GM23338 (cell line): ENCODE results near the gene SERPINB13. TPM values are rescaled to one million over a fixed set of nuclear protein-coding genes. Genes with fewer than 3 reads are reported as not detected.

Experiments used
- ATAC-seq: fragments of 200-7000 bp; cut with Tn5 transposase; 3 replicates; pipeline ENCODE4 v1.9.1; 2020
- DNase-seq: peaks from one replicate; pipeline ENCODE4 v3.0.0-alpha.2; 2015; ENCODE audit warnings: low spot score
- H2AFZ ChIP-seq: fragments of 200-600 bp; sonication (generic); 2 replicates; pipeline ENCODE4 v1.8.0; 2016; ENCODE audit warnings: antibody characterized with exemption, mild to moderate bottlenecking, moderate library complexity
- H3F3A ChIP-seq: fragments of 200-600 bp; sonication (generic); replicated peaks from 2 replicates; pipeline ENCODE4 v1.8.0; 2017; ENCODE audit warnings: antibody characterized with exemption, mixed run types, low read depth
- H3K27ac ChIP-seq: fragments of 200-600 bp; sonication (generic); 2 replicates; pipeline ENCODE4 v1.6.1; 2016; ENCODE audit warnings: low read depth
- H3K27me3 ChIP-seq: fragments of 200-600 bp; sonication (generic); 2 replicates; pipeline ENCODE4 v1.8.0; 2016; ENCODE audit warnings: mild to moderate bottlenecking, mixed run types, moderate library complexity; ENCODE audit not compliant: insufficient read depth
- H3K36me3 ChIP-seq: fragments of 200-600 bp; sonication (generic); 2 replicates; pipeline ENCODE4 v1.8.0; 2016; ENCODE audit warnings: mild to moderate bottlenecking; ENCODE audit not compliant: insufficient read depth
- H3K4me1 ChIP-seq: fragments of 200-600 bp; sonication (generic); 2 replicates; pipeline ENCODE4 v1.8.0; 2016; ENCODE audit warnings: mild to moderate bottlenecking, moderate library complexity; ENCODE audit not compliant: insufficient read depth
- H3K4me2 ChIP-seq: fragments of 200-600 bp; sonication (generic); 2 replicates; pipeline ENCODE4 v1.7.1; 2017; ENCODE audit warnings: mixed run types
- H3K4me3 ChIP-seq: fragments of 200-600 bp; sonication (generic); 2 replicates; pipeline ENCODE4 v1.6.1; 2016; ENCODE audit warnings: mixed run types
- H3K79me2 ChIP-seq: fragments of 200-600 bp; sonication (generic); replicated peaks from 2 replicates; pipeline ENCODE4 v1.8.0; 2017; ENCODE audit warnings: mild to moderate bottlenecking; ENCODE audit not compliant: insufficient read depth
- H3K9me2 ChIP-seq: fragments of 200-600 bp; sonication (generic); 2 replicates; pipeline ENCODE4 v1.8.0; 2017; ENCODE audit not compliant: insufficient read depth
- H4K20me1 ChIP-seq: fragments of 200-600 bp; sonication (generic); replicated peaks from 2 replicates; pipeline ENCODE4 v1.8.0; 2017; ENCODE audit warnings: mild to moderate bottlenecking; ENCODE audit not compliant: insufficient read depth
- H3K27ac Mint-ChIP-seq: 2 replicates; pipeline ENCODE4 v1.8.0; 2020; ENCODE audit warnings: inconsistent platforms, mild to moderate bottlenecking, moderate library complexity, mixed read lengths
- H3K27me3 Mint-ChIP-seq: 3 replicates; pipeline ENCODE4 v1.8.0; 2022; ENCODE audit warnings: low read depth, mild to moderate bottlenecking, moderate library complexity, mixed read lengths, inconsistent platforms; ENCODE audit not compliant: insufficient read depth, poor library complexity
- H3K36me3 Mint-ChIP-seq: 3 replicates; pipeline ENCODE4 v1.8.0; 2021; ENCODE audit warnings: low read depth, mild to moderate bottlenecking, inconsistent platforms, moderate library complexity, mixed read lengths
- H3K4me1 Mint-ChIP-seq: 3 replicates; pipeline ENCODE4 v1.8.0; 2020; ENCODE audit warnings: mild to moderate bottlenecking, inconsistent platforms, mixed read lengths
- H3K4me3 Mint-ChIP-seq: 3 replicates; pipeline ENCODE4 v1.8.0; 2021; ENCODE audit warnings: moderate library complexity, mild to moderate bottlenecking, inconsistent platforms, mixed read lengths
- H3K9me3 Mint-ChIP-seq: 3 replicates; pipeline ENCODE4 v1.8.0; 2020; ENCODE audit warnings: moderate library complexity, mild to moderate bottlenecking, inconsistent platforms, mixed read lengths
- EZH2 ChIP-seq: fragments of 200-600 bp; sonication (generic); IDR thresholded peaks from one replicate; pipeline ENCODE4 v1.8.0; 2017; ENCODE audit warnings: antibody characterized with exemption, mild to moderate bottlenecking, low read depth; ENCODE audit not compliant: unreplicated experiment
- EZH2phosphoT487 ChIP-seq: fragments of 200-600 bp; sonication (generic); IDR thresholded peaks from one replicate; pipeline ENCODE4 v1.8.1; 2018; ENCODE audit warnings: antibody characterized with exemption; ENCODE audit not compliant: unreplicated experiment
- JUNB ChIP-seq: IDR thresholded peaks from one replicate; pipeline ENCODE4 v1.6.1; 2016; ENCODE audit warnings: antibody characterized with exemption; ENCODE audit not compliant: unreplicated experiment
- STAT1 ChIP-seq: IDR thresholded peaks from one replicate; pipeline ENCODE4 v1.6.1; 2016; ENCODE audit warnings: antibody characterized with exemption; ENCODE audit not compliant: unreplicated experiment
- ZNF114 ChIP-seq: fragments of 250-450 bp; sonication (Bioruptor Pico); IDR thresholded peaks from 2 replicates; pipeline ENCODE4 v1.5.0; 2020; ENCODE audit warnings: mild to moderate bottlenecking, moderate library complexity
- ZNF331 ChIP-seq: fragments of 250-450 bp; sonication (Bioruptor Pico); IDR thresholded peaks from 2 replicates; pipeline ENCODE4 v1.5.0; 2020; ENCODE audit warnings: low read depth, mild to moderate bottlenecking, moderate library complexity
- polyA plus RNA-seq: library from polyadenylated mRNA; unstranded; fragments of >200 nt; fragmentation: Nextera tagmentation; extraction: Ambion mirVana; gene quantifications from 2 replicates; pipeline ENCODE4 v1.2.1, GENCODE V29; 2016
- total RNA-seq: library from RNA; depleted of rRNA; stranded (reverse); fragments of >200 nt; shearing (Covaris generic); gene quantifications from 2 replicates; pipeline ENCODE4 v1.2.3, GENCODE V29; 2014
- TF ChIP-seq, protein P1 (sequence below): fragments of 250-450 bp; sonication (Bioruptor Pico); IDR thresholded peaks from 2 replicates; pipeline ENCODE4 v1.5.0; 2020; ENCODE audit warnings: mild to moderate bottlenecking, moderate library complexity
- TF ChIP-seq, protein P2 (sequence below): IDR thresholded peaks from one replicate; pipeline ENCODE4 v1.6.1; 2018; ENCODE audit warnings: antibody characterized with exemption; ENCODE audit not compliant: unreplicated experiment

The SERPINB13 gene
- total and polyA plus RNA-seq, 2 experiments from 2014 or later, result not detected

DNA sequence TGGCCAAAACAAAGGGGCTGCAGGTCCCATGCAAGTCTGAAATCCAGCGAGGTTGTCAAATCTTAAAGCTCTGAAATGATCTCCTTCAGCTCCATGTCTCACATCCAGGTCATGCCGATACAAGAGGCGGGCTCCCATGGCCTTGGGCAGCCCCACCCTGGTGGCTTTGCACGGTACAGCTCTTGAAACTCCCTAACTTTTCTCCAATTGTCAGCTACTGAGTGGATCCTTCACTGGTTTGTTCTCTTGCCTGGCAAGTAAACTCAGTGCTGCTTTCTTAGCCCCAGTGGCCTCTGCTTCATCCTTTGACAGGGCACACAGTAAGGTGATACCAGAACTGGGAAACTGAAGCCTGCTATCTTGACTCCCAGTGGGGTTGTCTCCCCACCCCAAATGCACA, 26.3 kb downstream of the SERPINB13 start (continued):
- TF ChIP-seq EZH2 (no peak), JUNB (no peak), EZH2phosphoT487 (no peak)
- TF ChIP-seq, protein P1, sequence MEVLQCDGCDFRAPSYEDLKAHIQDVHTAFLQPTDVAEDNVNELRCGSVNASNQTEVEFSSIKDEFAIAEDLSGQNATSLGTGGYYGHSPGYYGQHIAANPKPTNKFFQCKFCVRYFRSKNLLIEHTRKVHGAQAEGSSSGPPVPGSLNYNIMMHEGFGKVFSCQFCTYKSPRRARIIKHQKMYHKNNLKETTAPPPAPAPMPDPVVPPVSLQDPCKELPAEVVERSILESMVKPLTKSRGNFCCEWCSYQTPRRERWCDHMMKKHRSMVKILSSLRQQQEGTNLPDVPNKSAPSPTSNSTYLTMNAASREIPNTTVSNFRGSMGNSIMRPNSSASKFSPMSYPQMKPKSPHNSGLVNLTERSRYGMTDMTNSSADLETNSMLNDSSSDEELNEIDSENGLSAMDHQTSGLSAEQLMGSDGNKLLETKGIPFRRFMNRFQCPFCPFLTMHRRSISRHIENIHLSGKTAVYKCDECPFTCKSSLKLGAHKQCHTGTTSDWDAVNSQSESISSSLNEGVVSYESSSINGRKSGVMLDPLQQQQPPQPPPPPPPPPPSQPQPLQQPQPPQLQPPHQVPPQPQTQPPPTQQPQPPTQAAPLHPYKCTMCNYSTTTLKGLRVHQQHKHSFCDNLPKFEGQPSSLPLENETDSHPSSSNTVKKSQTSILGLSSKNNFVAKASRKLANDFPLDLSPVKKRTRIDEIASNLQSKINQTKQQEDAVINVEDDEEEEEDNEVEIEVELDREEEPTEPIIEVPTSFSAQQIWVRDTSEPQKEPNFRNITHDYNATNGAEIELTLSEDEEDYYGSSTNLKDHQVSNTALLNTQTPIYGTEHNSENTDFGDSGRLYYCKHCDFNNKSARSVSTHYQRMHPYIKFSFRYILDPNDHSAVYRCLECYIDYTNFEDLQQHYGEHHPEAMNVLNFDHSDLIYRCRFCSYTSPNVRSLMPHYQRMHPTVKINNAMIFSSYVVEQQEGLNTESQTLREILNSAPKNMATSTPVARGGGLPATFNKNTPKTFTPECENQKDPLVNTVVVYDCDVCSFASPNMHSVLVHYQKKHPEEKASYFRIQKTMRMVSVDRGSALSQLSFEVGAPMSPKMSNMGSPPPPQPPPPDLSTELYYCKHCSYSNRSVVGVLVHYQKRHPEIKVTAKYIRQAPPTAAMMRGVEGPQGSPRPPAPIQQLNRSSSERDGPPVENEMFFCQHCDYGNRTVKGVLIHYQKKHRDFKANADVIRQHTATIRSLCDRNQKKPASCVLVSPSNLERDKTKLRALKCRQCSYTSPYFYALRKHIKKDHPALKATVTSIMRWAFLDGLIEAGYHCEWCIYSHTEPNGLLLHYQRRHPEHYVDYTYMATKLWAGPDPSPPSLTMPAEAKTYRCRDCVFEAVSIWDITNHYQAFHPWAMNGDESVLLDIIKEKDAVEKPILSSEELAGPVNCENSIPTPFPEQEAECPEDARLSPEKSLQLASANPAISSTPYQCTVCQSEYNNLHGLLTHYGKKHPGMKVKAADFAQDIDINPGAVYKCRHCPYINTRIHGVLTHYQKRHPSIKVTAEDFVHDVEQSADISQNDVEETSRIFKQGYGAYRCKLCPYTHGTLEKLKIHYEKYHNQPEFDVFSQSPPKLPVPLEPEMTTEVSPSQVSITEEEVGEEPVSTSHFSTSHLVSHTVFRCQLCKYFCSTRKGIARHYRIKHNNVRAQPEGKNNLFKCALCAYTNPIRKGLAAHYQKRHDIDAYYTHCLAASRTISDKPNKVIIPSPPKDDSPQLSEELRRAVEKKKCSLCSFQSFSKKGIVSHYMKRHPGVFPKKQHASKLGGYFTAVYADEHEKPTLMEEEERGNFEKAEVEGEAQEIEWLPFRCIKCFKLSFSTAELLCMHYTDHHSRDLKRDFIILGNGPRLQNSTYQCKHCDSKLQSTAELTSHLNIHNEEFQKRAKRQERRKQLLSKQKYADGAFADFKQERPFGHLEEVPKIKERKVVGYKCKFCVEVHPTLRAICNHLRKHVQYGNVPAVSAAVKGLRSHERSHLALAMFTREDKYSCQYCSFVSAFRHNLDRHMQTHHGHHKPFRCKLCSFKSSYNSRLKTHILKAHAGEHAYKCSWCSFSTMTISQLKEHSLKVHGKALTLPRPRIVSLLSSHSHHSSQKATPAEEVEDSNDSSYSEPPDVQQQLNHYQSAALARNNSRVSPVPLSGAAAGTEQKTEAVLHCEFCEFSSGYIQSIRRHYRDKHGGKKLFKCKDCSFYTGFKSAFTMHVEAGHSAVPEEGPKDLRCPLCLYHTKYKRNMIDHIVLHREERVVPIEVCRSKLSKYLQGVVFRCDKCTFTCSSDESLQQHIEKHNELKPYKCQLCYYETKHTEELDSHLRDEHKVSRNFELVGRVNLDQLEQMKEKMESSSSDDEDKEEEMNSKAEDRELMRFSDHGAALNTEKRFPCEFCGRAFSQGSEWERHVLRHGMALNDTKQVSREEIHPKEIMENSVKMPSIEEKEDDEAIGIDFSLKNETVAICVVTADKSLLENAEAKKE, result no peak

DNA sequence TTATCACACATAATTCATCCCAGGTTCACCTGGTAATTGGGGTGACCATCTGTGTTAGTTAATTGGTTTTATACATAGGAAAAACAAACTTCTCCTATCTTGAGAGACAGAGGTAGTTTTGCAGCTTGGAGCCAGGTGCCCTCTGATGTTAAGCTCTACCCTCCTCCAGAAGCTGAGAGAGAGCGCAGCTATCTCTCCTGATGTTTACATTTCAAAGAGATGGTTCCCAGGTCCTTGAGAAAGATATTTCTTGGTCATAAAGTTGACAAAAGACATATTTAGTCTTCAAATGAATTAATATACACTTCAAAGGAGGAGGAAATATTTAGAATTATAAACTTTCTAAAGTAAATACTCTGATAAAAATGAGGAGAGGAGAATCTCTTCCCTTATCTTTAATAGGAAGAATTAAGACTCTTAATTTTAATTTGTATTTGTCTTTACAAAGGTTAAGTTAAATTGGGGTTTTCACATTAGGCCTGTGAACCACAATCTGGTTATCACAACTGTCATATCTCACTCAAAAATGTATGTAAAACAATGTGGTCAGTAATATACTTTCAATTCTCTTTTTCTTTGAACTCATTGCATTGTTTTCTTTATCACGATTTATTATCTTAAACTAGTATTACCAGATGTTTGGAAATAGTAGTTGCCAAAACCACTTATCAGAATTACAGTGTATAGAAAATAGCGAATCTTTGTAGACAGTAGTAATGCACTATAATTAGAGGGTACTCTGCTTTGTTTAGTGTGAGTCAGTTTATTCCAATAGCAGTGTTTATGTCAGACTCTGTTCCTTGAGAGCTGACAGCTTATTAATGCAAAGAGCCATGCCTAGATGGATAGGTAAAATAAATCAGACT, 30.1 kb downstream of the SERPINB13 start:
- ATAC-seq (peak; percentile 53; the same call in 2 of the 3 replicates), DNase-seq (peak; percentile 22)
- Histone ChIP-seq H3K4me1 (peaks cover 9% of the 10 kb centered on the region), H4K20me1 (no peaks in the 10 kb centered on the region), H3K4me2 (no peak overlapping the region), H3K36me3 (no peaks in the 10 kb centered on the region), H3K27me3 (no peaks in the 10 kb centered on the region), H2AFZ (peak overlapping the region; percentile 18; the same call in 1 of the 2 replicates), H3F3A (no peaks in the 10 kb centered on the region), H3K9me2 (peaks cover 6% of the 10 kb centered on the region), H3K79me2 (no peaks in the 10 kb centered on the region), H3K27ac (no peak overlapping the region), H3K4me3 (no peak overlapping the region)
- Mint-ChIP-seq H3K36me3 (no peaks in the 10 kb centered on the region), H3K9me3 (peaks cover 7% of the 10 kb centered on the region), H3K4me3 (no peak overlapping the region), H3K4me1 (peaks cover 8% of the 10 kb centered on the region; the same call in 2 of the 3 replicates), H3K27ac (no peak overlapping the region), H3K27me3 (no peaks in the 10 kb centered on the region)
- TF ChIP-seq ZNF331 (CRISPR knock-in tag) (no peak), STAT1 (no peak), ZNF114 (CRISPR knock-in tag) (no peak)
- TF ChIP-seq, protein P2, sequence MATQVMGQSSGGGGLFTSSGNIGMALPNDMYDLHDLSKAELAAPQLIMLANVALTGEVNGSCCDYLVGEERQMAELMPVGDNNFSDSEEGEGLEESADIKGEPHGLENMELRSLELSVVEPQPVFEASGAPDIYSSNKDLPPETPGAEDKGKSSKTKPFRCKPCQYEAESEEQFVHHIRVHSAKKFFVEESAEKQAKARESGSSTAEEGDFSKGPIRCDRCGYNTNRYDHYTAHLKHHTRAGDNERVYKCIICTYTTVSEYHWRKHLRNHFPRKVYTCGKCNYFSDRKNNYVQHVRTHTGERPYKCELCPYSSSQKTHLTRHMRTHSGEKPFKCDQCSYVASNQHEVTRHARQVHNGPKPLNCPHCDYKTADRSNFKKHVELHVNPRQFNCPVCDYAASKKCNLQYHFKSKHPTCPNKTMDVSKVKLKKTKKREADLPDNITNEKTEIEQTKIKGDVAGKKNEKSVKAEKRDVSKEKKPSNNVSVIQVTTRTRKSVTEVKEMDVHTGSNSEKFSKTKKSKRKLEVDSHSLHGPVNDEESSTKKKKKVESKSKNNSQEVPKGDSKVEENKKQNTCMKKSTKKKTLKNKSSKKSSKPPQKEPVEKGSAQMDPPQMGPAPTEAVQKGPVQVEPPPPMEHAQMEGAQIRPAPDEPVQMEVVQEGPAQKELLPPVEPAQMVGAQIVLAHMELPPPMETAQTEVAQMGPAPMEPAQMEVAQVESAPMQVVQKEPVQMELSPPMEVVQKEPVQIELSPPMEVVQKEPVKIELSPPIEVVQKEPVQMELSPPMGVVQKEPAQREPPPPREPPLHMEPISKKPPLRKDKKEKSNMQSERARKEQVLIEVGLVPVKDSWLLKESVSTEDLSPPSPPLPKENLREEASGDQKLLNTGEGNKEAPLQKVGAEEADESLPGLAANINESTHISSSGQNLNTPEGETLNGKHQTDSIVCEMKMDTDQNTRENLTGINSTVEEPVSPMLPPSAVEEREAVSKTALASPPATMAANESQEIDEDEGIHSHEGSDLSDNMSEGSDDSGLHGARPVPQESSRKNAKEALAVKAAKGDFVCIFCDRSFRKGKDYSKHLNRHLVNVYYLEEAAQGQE, result no peak
